Measurements from ENCODE around the gene SPEG.

Gene SPEG

GRCh38 chr2:219495531-219496122 is 61.0 kb downstream of the SPEG start:
- peak; percentile 89 for DNase-seq (ENCODE audit: low spot score)

GRCh38 chr2:219496247-219496824 is 61.7 kb downstream of the SPEG start:
- no peak for DNase-seq (ENCODE audit: low spot score)

- DNase-seq (ENCODE audit: low spot score), result no peak
Measured at GRCh38 chr2:219496825-219497494, 62.3 kb downstream of the SPEG start.

- DNase-seq (ENCODE audit: low spot score), result no peak
Measured at GRCh38 chr2:219497495-219498279, 63.0 kb downstream of the SPEG start.

- peak; percentile 99 for DNase-seq (ENCODE audit: low spot score)
Measured at GRCh38 chr2:219498280-219499057, 63.8 kb downstream of the SPEG start, which contains the start of gene GMPPA. Gene GMPPA (plus strand): TSS chr2:219498891. CDS start chr2:219499976, 1,085 bp downstream.

- no peak for DNase-seq (ENCODE audit: low spot score)
Measured at GRCh38 chr2:219499058-219499307, 64.3 kb downstream of the SPEG start.

GRCh38 chr2:219499555-219499954 is 64.9 kb downstream of the SPEG start:
- no peak for DNase-seq (ENCODE audit: low spot score)

GRCh38 chr2:219500135-219500534 is 65.5 kb downstream of the SPEG start:
- DNase-seq (ENCODE audit: low spot score), result peak; percentile 59

- no peak for DNase-seq (ENCODE audit: low spot score)
Measured at GRCh38 chr2:219501849-219502248, 67.2 kb downstream of the SPEG start.

- no peak for DNase-seq (ENCODE audit: low spot score)
Measured at GRCh38 chr2:219502618-219503017, 68.0 kb downstream of the SPEG start.

GRCh38 chr2:219505585-219505984 is 70.9 kb downstream of the SPEG start:
- DNase-seq (ENCODE audit: low spot score), result no peak

- DNase-seq (ENCODE audit: low spot score), result no peak
Measured at GRCh38 chr2:219506153-219506801, 71.6 kb downstream of the SPEG start.

GRCh38 chr2:219506802-219507526 is 72.3 kb downstream of the SPEG start:
- no peak for DNase-seq (ENCODE audit: low spot score)

- no peak for DNase-seq (ENCODE audit: low spot score)
Measured at GRCh38 chr2:219507581-219508443, 73.2 kb downstream of the SPEG start.

GRCh38 chr2:219508444-219508734 is 73.7 kb downstream of the SPEG start:
- DNase-seq (ENCODE audit: low spot score), result no peak

- no peak for DNase-seq (ENCODE audit: low spot score)
Measured at GRCh38 chr2:219508971-219509779, 74.5 kb downstream of the SPEG start.

- peak; percentile 75 for DNase-seq (ENCODE audit: low spot score)
Measured at GRCh38 chr2:219509780-219510511, 75.3 kb downstream of the SPEG start.

- no peak for DNase-seq (ENCODE audit: low spot score)
Measured at GRCh38 chr2:219510512-219511135, 76.0 kb downstream of the SPEG start.

Measured in SK-N-DZ (cell line).